OCI-M1 (cell line): ENCODE results near the gene WNT8B.

ENCODE experiments used
- DNase-seq: peaks from one replicate; lab custom pipeline; 2025; lab: John Stamatoyannopoulos, UW

Gene WNT8B

DNA sequence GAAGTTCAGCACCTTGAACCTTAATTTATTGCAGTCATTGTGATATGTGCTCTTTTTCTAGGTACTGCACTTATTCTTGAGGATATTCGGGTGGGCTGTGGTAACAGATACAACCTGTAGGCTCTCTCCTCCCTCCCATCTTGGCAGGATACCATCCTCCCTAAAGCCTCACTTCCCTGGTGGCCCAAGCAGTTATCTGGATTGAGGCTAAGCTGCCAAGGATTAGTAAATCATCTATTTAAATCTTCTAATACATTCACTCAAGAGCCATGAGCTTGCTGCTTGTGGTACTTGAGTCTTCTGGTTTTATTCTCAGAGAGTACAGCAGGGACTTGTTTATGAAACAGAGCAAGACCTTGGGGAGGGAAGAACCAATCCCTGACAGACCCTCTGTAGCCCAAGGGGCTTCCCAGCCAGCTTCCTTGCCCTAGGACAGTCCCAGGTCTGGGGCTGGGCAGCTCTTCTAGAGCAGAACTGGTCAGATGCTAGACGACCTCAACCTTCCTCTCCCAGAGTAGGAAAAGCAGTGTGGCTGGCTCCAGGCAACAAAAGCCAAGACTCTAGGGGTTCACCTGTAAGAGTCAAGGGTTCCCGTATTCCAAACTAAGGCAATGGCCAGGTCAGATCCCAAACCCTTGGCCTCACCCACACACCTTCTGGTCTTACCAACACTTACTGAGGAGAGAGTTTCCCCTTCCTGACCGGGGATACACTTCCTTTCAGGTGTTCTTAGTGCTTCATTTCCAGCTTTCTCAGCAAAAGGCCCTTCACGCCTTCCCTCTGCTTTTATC lies 21.3 kb downstream of the WNT8B start:
- no peak for DNase-seq

DNA sequence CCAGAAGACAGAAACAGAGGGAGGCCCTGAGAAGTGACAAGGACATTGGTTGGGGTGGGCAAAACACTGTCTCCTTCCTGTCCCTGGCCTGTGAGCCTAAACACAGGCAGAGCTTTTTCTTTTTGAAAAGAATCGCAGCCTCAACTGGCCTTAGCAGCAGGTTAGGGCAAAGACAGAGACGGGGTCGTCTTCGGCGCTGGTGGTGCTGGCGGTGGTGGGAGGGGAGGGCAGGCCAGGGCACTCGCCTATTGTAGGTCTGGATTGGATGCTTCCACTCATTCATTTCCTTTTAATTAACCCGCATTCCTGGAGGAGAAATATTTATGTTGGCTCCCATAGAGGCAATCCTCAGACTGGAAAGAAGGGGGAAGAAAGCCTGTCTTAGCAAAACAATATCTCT lies 22.6 kb downstream of the WNT8B start:
- DNase-seq, result no peak

DNA sequence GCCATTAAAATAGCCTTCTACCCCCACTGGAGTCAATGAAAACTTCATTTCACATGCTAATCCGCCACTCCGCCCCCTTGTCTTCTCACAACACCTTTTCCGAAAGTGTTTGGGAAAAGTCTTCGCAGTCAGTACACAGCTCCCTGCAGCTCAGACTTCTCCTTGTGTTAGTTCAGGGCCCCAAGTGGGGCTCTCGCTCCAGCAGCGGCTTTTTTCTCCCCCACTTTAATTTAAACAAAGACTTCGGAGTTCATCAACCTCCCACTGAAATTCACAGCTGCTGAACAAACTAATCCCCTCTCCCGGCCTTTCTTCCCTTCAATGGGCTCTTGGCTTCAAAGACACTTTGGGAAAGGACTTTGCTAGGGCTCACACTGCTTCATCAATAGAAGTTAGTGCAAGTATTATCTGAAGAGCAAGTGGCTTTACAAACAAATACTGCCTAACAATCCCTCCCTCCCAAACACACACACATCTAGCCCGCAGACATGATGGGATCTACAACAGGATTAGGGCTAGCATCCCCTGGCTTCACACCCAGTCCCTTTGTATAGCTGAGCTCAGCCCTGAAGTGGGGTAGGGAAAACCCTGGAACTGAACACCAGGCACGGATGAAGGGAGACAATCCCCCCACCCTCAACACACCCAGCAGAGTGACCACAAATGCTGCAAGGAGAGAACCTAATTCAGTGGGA lies 23.1 kb downstream of the WNT8B start:
- DNase-seq, result no peak

DNA sequence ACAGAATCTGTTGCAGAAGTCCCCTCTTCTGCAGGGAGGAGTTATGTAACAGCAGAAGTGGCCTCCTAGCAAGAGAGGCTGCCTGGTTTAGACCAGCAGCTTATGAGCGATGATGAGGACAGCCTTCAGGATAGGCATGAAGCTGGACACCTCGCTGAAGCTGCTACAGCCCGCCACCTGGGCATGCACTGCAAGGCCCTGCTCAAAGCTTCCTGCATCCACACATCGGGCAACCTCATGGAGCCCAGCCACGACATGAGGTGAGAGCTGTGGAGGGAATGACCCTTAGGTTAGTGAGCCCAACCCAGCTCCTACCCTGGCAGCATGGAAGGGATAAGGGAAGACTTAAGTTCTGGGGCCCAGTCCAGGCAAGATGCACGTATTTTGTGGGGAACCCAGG lies 24.7 kb downstream of the WNT8B start:
- no peak for DNase-seq

DNA sequence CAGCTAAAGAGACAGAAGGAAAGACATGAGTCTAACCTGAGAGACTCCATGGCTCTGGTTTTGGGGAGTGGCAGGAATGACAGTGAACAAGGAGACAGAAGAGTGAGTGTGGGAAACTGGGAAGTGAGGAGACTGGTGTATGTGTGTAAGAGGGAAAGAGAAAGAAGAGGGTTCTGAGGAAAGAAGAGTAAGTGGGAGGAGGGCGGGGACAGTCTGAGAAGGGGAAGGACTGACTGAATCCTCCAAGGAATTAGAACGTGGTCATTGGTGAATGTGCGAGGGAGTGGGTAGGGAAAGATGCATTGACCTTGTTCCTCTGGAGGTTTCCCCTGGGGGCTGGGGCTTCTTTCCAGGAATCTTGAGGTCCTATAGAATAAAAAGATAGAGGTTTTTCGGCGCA lies 26.6 kb downstream of the WNT8B start:
- DNase-seq, result no peak

DNA sequence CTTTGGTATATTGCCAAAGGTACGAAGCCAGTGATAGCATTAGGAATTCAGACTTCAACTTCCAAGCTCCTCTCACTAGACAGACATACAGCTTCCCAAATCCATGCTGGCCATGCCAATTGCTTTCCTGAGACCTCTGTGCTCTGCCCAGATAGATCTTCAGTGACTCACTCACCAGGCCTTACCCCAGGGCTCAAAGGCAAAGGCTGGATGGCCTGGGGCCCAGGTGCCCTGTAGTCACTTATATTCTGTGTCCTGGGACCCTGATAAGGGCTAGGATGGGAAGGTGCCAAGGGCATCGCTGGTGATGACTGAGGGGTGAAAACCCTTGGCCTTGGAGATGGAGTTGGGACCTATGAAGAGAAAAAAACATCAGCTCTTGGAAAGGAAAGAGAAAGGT lies 27.7 kb downstream of the WNT8B start:
- no peak for DNase-seq

DNA sequence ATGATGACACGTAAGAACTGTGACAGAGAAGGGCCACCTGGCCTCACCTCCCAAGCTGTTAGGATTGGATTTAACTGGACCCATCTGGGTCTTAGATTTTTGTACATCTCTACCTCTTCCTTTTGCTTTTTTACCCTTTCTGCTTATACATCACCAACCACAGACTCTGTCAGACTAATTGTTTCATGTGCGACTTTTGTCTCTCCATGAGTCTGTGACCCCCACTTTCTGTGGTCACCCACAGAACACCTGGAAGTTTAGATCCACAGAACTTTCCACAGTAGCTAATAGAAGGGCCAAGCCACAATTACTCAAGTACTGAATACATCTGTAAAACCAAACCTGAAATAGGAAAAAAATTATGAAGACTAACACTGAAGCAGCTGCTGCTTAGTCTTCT lies 33.8 kb downstream of the WNT8B start:
- DNase-seq, result no peak

DNA sequence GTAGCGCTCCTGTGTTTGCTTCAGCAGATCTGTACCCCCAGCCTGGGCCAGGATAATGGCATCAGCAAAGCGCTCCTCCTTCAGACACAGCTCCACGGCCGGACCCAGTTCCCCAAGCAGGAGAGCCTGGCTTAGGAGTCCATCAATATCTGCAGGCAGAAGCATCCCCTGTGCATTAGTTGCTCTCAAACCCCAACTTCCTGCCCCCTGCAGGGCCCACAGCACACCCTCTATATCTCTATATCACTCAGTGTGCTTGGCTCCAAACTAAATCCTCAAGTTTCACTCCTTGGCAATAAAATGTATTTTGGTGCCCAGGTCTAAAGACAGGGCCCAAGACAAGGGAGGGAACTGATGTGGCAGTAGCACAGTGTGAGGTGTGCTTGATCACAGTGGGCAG lies 35.2 kb downstream of the WNT8B start:
- DNase-seq, result no peak

DNA sequence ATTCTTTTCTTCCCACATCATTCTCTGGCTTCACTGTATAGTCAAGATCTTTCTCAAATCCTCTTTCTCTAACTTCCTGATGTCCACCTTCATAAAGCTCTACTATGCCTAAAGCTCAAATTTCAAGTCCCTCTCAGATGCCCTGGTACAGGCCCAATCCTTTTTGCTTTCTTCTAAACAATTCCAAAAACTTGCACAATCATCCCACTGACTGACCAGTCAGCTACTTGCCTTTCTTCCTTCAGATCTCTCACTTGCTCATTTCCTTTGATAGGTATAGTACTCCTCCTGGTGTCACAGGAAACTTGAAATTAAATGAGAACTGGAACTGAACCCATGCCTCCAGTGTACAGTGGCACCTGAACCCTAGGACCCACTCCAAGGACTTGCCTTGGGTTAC lies 38.6 kb downstream of the WNT8B start:
- DNase-seq, result peak; percentile 35

DNA sequence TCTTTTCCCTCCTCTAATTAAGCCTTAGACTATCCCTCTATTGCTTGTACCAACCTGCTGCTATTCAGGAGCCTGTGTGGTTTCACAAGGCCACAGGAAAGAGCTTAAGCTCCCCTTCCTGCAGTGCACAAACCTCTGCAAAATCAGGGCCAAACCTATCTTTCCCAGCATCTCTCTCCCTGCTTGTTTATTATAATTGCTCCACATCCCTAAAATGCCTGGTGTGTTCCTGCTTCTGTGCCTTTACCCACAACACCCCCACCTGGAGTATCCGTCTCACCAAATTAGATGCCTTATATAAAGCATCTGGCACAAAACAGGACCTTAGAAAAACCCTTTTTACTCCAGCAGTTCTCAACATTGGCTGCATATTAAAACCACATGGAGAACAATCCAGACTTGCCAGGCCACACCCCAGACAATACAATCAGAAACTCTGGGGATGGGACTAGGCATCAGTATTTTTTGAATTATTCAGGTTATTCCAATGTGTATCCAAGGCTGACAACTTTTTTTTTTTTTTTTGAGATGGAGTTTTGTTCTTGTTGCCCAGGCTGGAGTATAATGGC lies 40.2 kb downstream of the WNT8B start:
- DNase-seq, result no peak

DNA sequence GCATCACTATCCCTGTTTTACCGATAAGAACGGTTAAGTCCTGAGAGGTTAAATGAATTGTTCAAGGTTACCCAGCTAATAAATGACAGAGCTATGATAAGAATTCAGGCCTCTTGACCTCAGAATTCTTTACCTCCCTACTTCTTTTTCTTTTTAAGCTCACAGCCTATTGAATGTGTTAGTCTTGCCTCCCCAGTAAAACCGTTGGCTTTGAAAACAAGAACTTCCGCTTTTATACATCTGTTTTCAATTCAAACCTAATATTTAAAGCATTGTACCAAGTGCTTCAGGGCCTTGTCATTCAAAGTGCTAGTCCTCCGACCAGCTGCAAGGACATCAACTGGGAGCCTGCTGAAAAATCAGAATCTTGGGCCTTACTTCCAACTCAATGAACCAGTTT lies 41.3 kb downstream of the WNT8B start:
- no peak for DNase-seq

DNA sequence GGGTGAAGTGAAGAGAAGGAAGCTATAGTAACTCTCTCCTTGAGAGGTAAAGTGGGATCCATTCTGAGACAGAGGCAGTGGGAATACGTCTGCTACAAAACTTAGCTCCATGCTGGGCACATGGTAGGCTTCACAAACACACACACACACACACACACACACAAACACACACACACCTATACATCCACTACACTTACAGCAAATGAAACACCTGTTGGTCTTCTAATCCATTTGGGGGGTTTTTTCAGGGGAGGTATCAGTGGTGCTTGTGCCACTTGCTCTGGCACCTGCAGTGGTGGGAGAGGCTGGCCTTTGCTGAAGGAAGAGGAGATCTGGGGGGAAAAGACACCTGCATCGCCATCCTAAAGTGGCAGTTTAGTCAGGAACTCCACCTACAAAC lies 42.4 kb downstream of the WNT8B start:
- DNase-seq, result no peak

DNA sequence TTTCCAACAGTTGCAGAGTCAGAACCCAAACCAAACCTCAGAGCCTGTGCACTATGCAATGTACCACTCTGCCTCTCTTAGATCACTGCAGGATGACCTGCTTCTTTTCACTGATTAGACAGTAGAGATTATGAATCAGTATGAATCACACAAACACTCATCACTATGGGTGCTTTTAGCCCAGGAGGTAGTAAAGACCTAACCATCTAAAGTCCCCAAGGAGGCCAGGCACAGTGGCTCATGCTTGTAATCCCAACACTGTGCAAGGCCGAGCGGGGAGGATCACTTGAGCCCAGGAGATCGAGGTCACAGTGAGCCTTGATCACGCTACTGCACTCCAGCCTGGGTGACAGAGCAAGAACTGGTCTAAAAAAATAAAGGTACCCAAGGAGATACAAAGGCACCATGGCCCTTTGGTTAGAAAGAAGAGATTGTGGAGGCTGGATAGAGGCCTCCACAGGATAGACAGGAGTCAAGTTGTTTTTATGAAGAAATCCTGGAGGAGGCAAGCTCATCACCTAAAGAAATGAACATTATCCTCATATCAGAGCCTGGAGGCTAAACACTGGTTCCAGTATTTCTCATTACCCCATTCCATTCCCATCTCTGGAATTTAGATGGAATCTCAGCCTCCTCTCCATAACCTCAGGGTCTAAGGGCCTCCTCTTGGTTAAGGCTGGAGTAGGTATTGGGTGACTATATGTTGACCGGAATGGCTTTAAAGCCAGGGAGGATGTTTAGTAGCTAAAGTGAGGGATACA lies 44.0 kb downstream of the WNT8B start:
- DNase-seq, result no peak

DNA sequence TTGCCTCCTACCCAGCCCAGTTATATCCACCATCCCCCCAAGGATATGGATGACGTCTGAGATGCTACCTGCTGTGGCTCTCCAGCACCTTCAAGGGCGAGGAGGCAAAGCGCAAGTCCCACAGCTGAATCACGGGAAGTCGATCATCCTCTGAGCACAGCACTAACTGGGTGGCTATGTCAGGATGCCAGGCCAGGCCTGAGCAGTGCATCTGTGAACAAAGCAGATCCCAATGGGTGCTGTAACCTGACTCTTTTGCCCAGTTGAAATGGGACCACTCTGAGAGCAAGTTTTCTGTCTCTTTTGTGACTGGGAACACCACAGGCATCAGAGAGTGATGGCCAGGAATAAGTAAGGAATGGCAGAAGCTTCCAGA lies 44.5 kb downstream of the WNT8B start:
- DNase-seq, result no peak

DNA sequence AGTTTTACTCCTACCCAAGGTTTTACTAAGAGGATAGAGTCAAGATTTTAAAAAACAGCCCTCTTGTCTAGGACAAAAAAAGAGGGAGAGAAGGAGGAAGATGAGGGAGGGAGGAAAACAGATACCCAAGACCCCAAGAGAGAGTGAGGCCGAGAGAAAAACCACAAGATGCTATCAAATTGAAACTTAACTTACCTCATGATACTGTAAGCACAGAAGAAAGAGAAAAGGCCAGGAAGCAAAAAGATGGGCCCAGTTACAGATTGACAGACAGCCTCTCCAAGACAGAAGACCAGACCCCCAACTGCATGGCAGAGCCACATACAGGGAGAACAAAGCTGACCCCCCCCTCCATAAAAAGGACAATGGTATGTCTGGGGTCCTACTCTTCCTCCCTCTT lies 45.5 kb downstream of the WNT8B start:
- no peak for DNase-seq

DNA sequence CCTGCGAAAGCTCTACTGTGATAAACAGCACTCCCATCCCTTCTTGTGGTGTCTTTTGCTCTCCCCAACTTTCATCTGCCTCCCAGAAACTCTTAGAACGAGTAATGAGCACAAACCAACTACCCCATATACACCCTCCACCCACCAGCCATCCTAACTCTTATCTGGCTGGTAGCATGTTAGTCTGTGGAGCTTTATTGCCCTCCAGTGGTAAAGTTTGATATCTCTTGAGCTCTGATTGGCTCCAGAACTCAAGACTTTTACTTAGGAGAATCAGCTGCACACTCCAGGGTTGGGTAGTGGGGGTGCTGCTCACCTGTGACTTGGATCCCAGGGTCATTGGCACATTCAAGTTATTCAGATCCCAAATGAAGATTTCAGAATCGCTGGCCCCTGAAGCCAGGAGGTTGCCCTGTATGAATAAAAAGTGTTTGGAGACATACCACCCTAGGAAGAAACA lies 45.9 kb downstream of the WNT8B start:
- DNase-seq, result peak; percentile 92

DNA sequence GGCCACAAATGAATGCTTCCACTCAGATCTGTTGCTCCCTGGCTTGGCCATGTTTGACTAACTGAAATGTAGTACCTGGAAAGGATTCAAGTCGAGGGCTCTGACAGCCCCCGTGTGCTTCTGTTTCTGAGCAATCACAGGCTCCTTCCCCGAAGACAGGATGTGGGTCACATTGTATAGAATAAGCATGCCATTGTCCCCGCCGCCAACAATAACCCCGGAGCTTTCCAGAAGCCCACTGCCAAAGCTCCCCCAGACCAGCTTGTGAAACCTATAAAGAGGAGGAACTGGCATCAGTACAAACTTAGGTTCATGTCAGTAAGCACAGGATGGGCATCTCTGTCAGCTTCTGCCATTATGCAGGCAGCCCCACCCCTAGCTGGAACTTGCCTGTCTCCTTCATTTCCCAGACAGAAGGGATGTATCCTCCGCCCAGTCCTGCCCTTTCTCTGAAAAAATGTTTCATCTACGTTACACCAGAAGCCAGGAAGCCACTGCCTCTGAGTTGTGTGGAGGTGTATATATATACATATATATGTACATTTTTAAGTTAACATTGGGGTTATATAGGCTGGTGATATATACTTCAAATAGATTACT lies 46.5 kb downstream of the WNT8B start:
- DNase-seq, result peak; percentile 59

DNA sequence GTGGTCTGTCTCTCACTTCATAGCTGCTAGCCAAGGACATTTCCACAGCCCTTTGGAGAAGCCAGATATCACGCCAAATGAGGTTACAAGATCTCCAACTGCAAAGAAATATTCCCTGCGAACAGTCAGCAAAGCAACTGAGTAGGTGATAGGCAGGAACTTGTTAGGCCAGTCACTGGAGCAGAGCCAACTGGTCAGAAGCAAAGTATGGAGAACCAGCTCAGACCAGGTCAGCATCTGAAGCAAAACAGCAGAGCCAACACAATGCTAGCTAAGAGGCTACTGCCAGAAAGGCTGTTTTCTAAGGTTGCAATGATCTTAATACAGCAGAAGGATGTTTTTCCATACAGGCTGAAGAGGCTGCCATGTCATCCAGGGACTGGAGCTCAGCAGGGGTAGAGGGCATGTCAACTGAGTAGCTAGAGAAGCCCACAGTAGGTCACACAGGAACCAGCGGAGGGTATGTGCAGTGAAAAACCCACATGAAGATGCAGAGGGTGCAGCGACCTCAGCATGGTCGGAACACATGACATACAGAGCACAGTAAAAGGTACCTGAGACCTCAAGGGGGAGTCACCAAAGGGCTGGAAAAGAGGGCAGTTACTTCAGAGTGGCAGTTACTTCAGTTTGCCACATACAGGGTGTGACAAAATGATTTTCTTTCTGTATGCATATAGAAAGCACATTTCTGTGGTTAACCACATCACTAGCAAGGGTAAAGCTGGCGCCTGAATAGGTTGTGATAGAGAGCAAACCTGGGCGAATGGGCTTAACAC lies 47.9 kb downstream of the WNT8B start:
- DNase-seq, result peak; percentile 84

DNA sequence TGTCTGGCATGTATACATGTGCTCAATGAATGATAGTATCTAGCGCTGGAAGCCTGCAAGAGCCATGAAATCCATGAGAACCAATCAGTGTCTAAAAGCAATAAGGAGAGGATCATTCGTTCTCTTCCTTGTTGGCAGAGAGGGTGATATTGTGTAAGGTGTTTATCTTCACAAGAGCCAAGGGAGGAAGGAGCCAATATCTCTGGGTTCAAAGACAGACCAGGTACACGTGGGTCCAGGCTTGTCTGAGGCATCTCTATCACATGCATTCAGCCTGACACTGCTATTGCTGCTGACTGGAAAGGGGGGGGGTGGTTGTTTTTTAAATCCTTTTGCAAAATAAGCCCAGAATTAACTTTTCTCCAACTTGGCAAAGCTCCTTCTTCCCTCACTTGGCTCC lies 52.8 kb downstream of the WNT8B start:
- DNase-seq, result no peak

DNA sequence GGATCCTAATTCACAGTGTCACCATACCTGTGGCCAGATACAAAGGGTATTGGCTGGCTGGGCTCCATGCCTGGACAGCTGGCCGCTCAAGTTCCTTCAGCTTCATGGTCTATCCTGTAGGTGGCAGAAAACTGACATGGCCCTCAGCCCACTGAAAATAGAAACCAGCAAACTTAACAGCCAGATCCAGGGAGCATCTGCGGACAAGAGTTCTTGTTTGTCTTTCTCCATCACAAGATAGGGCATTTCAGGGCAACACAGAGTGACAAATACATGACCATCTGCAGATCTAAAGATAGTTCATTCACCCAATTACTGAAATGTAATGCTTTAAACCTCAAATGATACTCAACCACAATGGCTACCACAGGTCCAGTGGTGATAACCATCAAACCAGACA lies 54.0 kb downstream of the WNT8B start:
- DNase-seq, result peak; percentile 47

DNA sequence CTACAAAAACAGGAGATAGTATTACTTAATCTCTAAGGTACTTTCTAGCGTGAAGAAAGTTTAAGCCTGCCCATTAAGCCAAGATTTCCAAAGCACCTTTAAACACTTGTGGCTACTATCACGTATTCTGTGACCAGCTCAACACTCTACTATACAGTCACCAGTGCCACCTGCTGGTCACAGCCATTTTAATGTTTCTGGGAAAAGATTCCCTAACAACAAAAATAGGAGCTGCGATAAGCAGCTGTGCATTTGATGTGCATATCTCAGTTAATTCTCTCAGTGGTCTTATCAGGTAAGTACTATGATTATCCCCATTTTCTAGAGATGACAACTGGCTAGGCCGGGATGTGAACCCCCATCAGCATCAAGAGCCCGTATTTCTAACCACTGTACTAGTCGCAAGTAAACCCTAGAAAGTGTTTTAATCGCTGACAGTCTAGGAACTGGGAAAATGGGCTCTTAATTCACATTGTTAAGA lies 56.0 kb downstream of the WNT8B start:
- DNase-seq, result peak; percentile 89
